Left ventricle myocardium inferior (tissue), 1 donor: Measurements from ENCODE around the gene CDCP2. TPM values are rescaled to one million over a fixed set of nuclear protein-coding genes. Genes with fewer than 3 reads are reported as not detected.

Source experiments
- DNase-seq: peaks from one replicate; pipeline ENCODE4 v3.0.0-alpha.2; 2020
- H3K27ac ChIP-seq: fragments of 200-600 bp; replicated peaks from 2 replicates; pipeline ENCODE4 v1.8.0; 2021
- H3K27me3 ChIP-seq: fragments of 200-600 bp; 2 replicates; pipeline ENCODE4 v1.8.0; 2021; ENCODE audit warnings: low read depth
- H3K36me3 ChIP-seq: fragments of 200-600 bp; 2 replicates; pipeline ENCODE4 v1.8.0; 2021
- H3K4me1 ChIP-seq: fragments of 200-600 bp; 2 replicates; pipeline ENCODE4 v1.8.0; 2021
- H3K4me3 ChIP-seq: fragments of 200-600 bp; 2 replicates; pipeline ENCODE4 v1.8.0; 2021; ENCODE audit warnings: mild to moderate bottlenecking, moderate library complexity
- H3K9me3 ChIP-seq: fragments of 200-600 bp; replicated peaks from 2 replicates; pipeline ENCODE4 v1.8.0; 2021
- intact Hi-C: fragments of 100-400 bp; cut with micrococcal nuclease; formaldehyde crosslinking; loops from one replicate; pipeline ENCODE4 v1.11.0; 2022
- total RNA-seq: library from RNA; stranded (reverse); fragmentation: NEBNext Ultra II Directional; extraction: Animal tissue kit (Norgen Biotek cat#: 25700); gene quantifications from one replicate; pipeline ENCODE4 v1.2.1, GENCODE V29; 2021
- TF ChIP-seq, protein P1 (sequence below): fragments of 200-600 bp; IDR thresholded peaks from 2 replicates; pipeline ENCODE4 v1.8.0; 2021; ENCODE audit warnings: antibody characterized with exemption, mild to moderate bottlenecking, borderline replicate concordance
- donor health status: DM: no; HTN: yes; CAD: no; lungs with severe emphysema.

Gene CDCP2
- total RNA-seq, 1 donor from 2014 or later, result not detected

DNA sequence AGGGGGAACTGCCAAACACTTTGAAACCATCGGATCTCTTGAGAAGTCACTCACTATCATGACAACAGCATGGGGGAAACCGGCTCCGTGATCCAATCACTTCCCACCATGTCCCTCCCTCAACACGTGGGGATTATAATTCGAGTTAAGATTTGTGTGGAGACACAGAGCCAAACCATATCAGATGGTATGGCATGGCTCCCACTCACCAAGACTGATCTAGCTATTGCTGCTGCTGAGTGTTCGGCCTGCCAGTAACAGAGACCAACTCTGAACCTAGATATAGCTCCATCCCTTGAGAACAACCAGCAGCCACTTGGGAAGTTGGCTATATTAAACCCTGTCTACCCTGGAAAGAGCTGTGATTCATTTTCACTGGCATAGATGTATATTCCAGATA lies 49.4 kb downstream of the CDCP2 start:
- Histone ChIP-seq H3K4me1 (no peaks in the 10 kb centered on the region), H3K4me3 (no peak overlapping the region), H3K27me3 (no peaks in the 10 kb centered on the region), H3K9me3 (no peaks in the 10 kb centered on the region), H3K36me3 (no peaks in the 10 kb centered on the region), H3K27ac (no peak overlapping the region)
- intact Hi-C loops, result no loop called here
- no peak for DNase-seq
- TF ChIP-seq, protein P1, sequence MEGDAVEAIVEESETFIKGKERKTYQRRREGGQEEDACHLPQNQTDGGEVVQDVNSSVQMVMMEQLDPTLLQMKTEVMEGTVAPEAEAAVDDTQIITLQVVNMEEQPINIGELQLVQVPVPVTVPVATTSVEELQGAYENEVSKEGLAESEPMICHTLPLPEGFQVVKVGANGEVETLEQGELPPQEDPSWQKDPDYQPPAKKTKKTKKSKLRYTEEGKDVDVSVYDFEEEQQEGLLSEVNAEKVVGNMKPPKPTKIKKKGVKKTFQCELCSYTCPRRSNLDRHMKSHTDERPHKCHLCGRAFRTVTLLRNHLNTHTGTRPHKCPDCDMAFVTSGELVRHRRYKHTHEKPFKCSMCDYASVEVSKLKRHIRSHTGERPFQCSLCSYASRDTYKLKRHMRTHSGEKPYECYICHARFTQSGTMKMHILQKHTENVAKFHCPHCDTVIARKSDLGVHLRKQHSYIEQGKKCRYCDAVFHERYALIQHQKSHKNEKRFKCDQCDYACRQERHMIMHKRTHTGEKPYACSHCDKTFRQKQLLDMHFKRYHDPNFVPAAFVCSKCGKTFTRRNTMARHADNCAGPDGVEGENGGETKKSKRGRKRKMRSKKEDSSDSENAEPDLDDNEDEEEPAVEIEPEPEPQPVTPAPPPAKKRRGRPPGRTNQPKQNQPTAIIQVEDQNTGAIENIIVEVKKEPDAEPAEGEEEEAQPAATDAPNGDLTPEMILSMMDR, result no peak

DNA sequence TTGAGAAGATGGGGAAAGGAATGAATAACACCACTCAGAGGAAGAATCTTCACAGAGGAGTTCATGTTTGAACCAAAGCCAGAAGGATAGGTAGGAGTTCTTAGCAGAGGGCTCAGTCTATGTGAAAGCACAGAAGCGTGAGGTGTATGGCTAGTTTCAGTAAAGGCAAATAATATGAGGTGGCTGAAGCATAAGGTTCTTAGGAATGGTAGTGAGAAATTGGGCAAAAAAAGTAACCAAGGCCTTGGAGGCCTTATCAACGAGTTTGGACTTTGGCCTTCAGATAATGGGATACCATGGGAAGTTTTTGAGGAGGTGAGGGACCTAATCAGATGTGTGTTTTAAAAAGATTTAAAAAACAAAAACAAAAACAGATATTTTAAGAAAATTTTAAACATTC lies 52.3 kb downstream of the CDCP2 start:
- DNase-seq, result no peak
- no peaks in the 10 kb centered on the region for H3K9me3 ChIP-seq
- peaks cover 11% of the 10 kb centered on the region for H3K36me3 ChIP-seq
- H3K4me1 ChIP-seq, result peaks cover 5% of the 10 kb centered on the region
- no peak overlapping the region for H3K27ac ChIP-seq
- intact Hi-C loops, result no loop called here
- TF ChIP-seq, protein P1, result no peak
- H3K27me3 ChIP-seq, result no peaks in the 10 kb centered on the region
- H3K4me3 ChIP-seq, result no peak overlapping the region

DNA sequence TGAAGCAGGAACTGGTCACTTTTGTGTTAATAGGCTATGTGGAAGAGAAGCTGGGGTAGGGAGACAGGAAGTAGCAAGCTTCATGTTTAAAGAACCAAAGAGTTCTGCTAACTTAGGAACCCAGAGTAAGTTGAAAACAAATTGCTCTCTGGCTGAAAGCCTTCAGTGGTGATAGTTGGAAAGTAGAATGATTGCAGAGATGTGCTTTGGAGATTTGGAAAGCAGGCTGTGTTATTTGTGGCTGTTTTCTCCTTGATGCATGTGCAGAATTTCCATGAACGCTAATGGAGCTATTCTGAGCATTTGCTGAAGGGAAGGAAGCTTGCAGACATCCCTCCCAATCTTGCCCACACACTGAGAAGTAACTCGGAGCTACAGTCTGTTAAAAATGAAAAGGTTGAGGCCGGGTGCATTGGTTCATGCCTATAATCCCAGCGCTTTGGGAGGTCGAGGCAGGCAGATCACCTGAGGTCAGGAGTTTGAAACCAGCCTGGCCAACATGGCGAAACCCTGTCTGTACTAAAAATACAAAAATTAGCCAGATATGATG lies 53.7 kb downstream of the CDCP2 start:
- H3K27ac ChIP-seq, result no peak overlapping the region
- DNase-seq, result no peak
- H3K4me1 ChIP-seq, result peaks cover 9% of the 10 kb centered on the region
- TF ChIP-seq, protein P1, result no peak
- H3K36me3 ChIP-seq, result peaks cover 11% of the 10 kb centered on the region
- H3K27me3 ChIP-seq, result no peaks in the 10 kb centered on the region
- H3K4me3 ChIP-seq, result no peak overlapping the region
- intact Hi-C loops, result no loop called here
- H3K9me3 ChIP-seq, result no peaks in the 10 kb centered on the region

DNA sequence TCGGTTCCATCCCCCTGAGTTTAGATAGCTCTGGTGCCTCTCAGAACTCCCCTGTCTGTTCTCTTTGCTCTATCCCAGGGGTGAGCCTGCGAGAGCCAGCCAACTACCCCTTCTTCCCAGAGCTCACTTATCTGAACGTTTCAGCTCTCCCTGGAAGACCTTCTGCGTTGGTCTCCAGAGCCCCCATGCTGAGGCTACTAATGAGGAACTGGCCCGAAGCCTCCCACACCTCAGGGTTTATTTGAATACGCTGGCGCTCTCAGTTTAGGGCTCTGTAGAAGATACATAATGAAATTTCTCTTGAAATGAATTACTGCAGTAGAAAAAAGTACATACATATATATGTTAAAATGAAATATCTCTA lies 55.9 kb downstream of the CDCP2 start:
- H3K27ac ChIP-seq, result no peak overlapping the region
- no peaks in the 10 kb centered on the region for H3K9me3 ChIP-seq
- no peak overlapping the region for H3K4me3 ChIP-seq
- no peak for DNase-seq
- TF ChIP-seq, protein P1, result no peak
- H3K36me3 ChIP-seq, result peaks cover 14% of the 10 kb centered on the region
- intact Hi-C loops, result no loop called here
- no peaks in the 10 kb centered on the region for H3K27me3 ChIP-seq
- peaks cover 9% of the 10 kb centered on the region for H3K4me1 ChIP-seq

DNA sequence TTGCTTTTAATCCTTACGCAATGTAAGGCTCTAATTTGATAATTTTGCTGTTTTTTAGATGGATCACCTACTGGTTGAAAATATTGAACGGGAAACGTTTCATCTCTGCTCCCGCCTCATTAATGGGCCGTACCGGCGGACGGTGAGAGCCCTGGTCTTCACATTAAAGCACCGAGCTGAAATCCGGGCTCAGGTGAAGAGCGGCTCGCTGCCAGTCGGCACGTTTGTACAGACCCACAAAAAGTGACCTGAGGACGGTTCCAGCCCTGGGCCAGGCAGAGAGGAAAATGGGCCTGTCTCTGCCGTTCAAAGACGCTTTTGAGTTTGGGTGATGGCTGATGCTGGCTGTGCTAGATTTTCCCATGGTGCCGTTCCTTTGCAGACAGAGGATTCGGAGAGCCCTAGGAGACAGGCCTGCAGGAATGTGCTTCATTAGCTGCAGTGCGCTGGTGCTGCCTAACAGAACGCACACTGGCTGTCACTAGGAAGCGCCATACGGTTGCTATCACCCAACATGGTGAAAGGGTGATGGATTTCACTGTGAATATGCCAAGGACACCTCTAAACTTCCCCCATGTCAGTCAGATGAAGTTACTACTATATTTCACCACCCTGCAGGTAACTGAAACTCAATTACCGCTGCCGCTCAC lies 56.4 kb downstream of the CDCP2 start:
- no peak overlapping the region for H3K4me3 ChIP-seq
- H3K27me3 ChIP-seq, result no peaks in the 10 kb centered on the region
- intact Hi-C loops, result no loop called here
- H3K27ac ChIP-seq, result peak overlapping the region; percentile 21
- no peak for DNase-seq
- no peaks in the 10 kb centered on the region for H3K9me3 ChIP-seq
- TF ChIP-seq, protein P1, result no peak
- peaks cover 9% of the 10 kb centered on the region for H3K4me1 ChIP-seq
- peaks cover 14% of the 10 kb centered on the region for H3K36me3 ChIP-seq
